CD4-positive, alpha-beta T cell treated with Interleukin-6 for 4 hours (primary cell): Measurements from ENCODE around the gene PDGFD.

Experiments used
- DNase-seq: peaks from one replicate; pipeline ENCODE4 v3.0.0-alpha.2; 2020; ENCODE audit warnings: mixed read lengths

The PDGFD gene

DNA sequence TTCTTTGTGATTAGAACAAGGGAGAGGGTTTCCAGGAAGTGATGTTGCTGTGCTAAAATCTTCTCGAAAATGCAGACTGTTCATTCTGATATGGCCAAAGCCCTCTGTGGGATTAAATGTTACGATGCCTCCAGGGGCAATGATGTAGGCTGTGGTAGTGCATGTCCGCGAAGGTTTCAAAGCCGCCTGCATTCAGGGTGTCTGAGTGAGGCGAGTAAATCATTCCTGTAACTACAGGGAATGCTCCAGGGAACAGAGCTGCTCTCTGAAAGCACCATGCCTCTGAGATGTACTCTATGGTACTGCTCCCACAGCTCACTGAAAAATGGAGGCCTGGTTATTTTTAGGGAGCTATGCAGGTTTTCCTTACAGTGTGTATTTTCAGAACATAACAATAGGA is 21.2 kb downstream of the PDGFD start:
- no peak for DNase-seq

DNA sequence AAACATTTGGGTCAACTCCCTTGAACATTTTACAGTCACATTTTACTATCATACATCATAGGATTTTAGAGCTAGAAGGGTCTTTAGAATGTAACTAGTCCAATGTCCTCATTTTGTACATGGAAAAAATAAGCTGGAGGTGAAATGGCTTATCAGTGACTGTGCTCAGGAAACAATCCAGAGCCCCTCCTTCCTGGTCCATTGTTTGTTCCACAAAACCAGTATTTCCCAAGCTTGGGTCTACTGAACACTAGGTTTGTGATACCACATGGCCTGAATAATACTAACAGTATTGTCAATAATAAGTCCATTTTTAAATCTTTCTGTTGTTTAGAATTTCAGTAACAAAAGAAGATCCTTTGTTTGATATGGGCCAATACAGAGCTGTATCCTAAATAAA is 27.1 kb downstream of the PDGFD start:
- no peak for DNase-seq

DNA sequence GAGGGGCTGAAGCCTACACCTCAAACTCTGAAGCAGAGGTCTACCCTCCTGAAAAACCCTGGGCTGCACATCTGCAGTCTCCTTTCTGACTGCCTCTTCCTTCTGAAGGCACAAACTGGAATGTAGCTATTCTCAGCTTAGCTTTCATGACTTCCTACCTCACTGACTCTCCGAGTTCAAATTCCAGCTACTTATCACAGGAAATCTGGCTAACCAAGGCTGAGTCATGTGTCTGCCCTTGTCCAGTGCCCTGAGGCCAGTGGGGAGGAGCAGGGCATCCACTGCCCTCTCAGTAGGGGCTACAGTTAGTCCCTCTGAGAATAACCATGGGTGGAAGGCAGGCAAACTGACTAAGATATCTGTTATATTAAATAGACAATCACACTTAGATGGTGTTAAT is 29.2 kb downstream of the PDGFD start:
- no peak for DNase-seq

DNA sequence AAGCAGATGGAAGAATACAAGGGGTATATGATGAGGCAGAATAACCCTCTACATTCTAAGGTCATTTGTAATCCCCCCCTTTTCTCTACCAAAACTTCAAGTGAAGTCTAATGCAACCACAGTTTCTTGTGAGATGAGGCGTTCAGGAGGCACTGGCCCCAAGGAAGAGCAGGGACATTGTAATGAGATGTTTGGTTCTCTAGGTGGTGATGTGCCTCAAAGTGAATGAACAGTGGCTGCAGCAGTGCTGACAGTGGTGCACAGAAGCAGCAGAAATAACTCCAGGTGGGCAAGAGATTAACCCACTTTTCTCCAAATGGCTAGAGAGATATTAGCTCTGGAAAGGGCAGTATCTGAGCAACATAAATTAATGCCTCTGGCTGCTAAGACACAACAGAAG is 33.8 kb downstream of the PDGFD start:
- DNase-seq: no peak

DNA sequence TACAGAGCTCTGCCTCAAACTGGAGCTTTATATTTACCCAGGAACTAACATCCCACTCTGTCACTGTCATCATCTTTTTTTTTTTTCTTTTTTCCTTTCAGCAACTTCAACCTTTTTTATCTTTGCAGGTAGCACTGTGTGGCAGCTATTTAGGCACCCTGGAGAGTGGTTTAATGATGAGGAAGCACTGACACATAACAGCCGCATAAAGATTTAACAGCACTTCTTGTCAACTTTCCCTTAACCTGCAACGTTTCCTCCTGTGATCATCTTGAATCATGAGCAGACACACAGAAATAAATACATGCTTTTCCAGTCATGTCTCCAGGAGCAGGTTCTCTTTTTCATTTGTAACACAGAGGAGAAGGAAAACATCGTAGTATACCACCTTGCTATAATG is 34.8 kb downstream of the PDGFD start:
- DNase-seq: no peak

DNA sequence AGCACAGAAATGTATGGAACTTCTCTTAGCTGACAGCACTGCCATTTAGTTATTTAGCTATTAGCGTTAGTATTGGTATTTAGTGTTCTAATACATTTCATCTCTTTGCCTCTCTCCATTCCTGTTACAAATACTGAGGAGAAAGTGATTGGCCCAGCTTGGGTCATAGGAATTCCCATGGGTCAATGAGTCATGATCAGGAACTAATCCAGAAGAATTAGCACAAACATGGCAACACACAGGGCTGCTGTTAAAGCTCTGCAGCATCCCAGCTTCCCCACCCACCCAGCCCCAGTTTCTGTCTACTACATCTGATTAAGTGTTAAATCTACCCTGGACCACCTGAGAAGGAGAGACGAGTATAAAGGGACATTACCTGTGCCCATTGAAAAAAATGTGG is 36.1 kb downstream of the PDGFD start:
- no peak for DNase-seq

DNA sequence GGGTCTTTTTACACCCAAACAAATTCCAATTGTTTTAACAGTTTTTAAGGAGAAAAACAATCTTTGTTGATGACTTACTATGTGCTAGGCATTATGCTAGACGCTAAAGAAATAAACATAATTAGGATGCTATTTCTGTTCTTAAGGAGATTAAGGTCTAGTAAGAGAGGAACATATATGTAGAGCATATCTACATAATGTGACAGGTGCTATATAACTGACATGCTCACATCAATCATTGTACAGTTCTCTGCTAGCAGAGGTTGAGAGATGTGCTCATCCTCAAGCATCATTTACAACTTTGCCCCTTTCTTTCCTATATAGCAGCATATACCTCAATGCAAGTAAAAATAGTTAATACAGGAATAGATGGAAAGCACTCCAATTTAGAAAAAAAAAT is 37.5 kb downstream of the PDGFD start:
- DNase-seq: no peak

DNA sequence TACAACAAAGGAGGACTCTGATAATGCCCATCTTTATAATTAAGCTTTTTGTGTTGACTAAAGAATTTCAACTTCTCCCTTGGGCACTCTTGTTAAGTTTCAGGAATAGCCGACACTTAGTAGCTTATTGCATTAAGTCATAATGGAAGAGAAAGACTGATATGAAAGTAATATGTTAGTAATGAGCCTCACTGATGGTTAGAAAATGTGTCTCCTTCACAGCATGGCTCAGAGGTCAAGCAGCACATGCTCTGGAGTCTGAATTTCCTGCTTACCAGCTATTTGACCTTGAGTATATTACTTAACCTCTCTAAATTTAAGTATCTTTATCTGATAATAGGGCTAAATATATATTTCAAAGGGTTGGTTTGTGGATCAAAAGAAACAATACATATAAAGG is 39.0 kb downstream of the PDGFD start:
- no peak for DNase-seq

DNA sequence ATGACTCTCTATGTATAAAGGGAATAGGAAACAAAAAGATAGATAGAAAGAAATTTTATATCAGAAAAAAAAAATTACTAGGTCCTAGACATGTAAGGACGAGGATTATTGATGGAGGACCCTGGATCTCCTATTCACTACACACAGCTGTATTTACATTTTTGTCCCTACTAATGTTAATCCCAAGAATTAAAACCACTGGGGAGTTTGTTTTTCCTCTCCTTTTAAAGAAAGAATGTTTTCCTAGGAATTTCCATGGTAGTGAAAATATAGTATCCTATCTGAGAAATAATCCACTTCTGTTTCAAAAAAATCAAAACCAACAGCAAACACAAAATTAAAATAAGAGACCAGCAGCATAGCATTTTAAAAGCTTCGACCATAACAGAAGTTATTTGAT is 41.1 kb downstream of the PDGFD start:
- no peak for DNase-seq

DNA sequence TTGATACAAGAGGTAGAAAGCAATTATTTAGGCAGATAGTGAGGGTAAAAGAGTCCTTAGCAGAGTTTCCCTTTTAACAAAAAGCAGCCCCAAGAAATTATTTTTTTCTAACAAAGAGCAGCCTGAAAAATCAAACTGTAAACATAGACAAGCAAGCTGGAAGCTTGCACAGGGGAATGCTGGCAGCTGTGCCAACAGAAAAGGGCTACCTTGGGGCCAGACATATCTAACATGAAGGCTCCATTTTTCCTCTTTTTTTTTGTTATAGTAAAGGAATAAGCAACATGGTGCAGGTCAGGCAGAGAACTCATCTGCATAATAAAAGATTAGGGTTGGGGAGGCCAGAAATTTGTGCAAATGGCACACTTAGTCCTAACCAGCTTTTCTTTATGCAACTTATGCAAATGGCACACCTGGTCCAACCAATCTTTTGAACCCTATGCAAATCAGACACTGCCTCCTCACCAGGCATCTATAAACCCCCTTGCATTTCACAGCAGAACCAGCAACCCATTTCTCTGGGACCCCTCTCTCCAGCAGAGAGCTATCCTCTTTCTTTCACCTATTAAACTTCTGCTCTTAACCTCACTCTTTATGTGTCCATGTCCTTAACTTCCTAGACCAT is 41.8 kb downstream of the PDGFD start:
- DNase-seq: no peak

DNA sequence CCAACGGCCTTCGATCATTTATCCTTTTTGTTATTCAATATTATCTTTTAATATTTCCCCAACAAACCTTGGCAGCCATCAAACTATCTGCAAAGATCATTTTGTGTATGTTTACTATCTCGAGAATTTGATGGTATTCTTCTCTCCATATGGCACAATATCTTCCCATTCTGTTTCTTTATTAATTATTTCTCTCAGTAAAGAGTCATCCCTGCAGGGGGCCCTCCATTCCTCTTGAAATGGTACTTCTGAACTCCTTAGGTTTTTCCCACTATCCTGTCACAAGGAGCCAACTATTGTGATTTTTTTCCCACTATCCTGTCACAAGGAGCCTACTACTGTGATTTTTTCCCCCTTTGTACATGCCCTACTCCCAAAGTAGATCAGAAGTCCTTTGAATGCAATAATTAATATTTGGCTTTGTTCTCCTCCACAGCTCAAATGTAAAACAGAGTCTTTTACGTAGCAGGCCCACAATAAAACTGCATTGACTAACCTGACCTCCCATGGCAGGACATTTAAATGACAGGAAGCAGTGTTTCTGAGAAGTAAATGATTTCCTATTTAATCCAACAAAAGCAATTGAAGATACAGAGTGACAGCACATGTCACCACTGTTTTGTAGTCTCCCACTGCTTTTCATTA is 43.3 kb downstream of the PDGFD start:
- DNase-seq: no peak

DNA sequence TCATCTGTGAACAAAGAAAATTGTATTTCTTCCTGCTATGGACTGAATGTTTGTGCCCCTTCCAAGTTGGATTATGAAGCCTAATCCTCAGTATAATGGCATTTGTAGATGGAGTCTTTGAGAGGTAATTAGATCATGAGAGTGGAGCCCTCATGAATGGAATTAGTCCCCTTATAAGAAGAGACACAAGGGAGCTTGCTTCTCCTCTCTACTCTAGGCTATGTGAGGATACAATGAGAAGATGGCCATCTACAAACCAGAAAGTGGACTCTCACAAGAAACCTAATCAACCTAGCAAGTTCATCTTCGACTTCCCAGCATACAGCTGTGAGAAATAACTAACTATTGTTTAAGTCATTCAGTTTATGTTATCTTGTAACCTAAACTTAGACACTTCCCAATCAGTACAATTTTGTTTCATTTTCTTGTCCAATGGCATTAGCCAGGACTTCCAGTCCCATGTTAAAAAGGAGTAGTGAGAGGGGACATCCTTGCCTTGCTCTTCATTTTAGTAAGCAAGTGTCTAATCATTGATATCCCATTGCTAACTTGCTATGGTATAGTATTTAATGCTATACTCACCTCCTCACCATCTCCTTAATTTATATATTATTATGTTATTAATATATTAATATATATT is 45.7 kb downstream of the PDGFD start:
- DNase-seq: no peak

DNA sequence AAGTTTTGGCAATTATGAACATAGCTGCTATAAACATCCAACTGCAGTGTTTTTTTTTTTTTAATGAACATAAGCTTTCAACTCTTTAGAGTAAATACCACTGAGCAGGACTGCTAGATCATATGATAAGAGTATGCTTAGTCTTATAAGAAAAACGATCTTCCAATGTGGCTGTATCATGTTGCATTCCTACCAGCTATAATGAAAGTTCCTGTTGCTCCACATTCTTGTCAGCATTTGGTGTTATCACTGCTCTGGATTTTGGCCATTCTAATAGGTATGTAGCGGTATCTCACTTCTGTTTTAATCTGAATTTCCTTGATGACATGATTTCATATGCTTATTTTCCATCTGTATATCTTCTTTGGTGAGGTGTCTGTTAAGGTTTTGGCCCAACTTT is 50.4 kb downstream of the PDGFD start:
- no peak for DNase-seq

DNA sequence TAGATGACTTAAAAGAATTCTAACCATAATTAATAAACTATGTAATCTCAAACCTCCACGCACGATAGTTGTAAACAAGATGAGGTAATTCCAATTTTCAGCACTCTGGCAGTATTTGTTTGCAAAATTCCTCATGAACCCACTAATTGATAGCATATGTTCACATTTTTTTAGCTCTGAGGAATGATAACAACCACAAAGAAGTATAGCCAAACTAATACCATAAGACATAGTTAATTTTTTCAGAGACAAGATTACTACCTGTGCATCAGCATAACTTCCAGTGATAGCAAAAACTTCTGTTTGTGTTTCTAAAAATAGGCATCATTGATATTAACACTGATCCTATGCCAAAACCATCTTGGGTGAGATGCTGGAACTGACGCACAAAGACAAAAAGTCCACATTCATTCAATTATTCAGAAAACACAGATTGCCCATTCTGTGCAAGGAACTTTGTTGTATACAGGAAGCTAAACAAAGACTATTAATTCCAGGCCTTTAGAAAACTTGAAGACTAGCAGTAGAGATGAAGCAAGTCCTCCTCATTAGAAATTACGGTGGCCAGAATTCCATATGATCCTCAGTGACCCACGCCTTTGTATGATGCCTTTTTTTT is 57.7 kb downstream of the PDGFD start:
- DNase-seq: no peak

DNA sequence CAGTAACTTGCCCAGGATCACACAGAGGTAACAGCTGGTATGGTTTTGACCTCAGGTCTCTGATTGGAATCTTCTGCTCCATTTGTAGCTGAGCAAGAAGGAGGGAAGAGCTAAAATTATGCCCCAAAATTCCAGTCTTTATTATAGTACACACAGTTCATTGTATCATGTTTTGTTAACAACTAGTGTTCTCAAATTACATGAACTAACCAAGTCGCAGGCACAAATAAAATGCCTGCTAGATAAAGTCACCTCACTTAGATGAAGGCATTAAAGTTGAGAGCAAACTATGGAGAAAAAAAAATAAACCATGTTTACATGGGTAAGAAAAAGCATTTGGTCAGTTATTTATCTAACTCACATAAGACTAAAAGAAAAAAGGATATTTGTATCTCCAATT is 58.8 kb downstream of the PDGFD start:
- DNase-seq: no peak

DNA sequence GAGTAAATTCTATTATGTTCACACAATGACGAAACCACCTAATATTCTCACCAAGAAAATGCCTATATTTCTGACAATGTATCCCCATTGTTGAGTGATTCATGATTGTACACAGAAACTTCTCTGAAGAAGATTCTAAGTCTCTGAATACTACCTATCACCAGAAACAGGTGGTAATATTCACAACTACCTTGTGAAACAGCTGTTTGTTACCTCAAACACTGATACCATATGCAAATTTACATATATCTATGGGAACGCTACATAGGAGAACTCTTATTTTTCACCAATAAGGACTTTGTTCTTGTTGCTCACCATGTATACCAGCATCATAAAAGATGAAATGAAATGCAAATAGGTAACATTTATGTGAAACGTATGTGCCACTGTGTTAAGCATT is 59.3 kb downstream of the PDGFD start:
- DNase-seq: no peak

DNA sequence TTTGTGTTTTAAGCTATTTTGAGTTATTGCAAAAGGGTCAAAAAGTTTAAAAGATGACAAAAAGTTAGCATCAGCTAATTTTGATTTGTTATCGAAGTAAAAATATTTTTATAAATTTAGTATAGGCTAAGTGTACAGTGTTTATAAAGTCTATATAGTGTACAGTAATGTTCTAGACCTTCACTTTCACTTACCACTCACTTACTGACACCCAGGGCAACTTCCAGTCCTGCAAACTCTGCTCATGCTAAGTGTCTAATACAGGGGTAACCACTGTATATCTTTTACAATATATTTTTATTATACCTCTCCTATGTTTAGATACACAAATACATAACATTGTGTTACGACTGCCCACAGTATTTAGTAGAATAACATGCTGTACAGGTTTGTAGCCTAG is 59.7 kb downstream of the PDGFD start:
- DNase-seq: no peak

DNA sequence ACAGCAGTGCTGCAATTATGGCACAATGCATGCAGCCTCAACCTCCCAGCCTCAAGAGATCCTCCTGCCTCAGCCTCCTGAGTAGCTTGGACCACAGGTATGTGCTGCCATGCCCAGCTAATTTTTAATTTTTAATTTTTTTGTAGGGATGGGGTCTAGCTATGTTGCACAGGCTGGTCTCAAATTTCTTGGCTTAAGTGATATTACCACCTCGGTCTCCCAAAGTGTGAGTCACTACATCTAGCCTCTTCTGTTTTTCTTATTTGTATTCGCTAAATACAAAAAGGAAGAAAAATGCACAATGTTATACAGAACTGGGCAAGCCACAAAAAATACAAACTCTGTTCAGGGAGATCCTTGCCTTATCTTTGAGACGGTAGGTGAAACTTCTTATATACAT is 65.4 kb downstream of the PDGFD start:
- no peak for DNase-seq

DNA sequence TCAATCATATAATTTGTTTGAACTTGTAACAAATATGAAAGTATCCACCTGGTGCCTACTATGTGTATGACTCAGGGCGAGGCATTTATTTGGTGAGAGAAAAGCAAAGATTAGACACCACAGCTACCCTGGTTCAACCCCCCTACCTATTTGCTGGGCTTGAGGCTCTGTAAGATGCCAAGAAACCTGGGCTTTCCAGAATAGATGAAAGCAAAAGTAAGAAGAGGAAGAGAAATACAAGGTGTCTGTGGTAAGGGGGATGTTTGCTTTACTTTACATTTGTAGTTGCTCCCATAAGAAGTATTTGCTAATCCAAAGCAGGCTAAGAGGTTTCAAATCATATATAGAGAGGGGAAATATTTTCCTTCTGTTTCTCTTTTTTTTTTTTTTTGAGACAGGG is 65.8 kb downstream of the PDGFD start:
- DNase-seq: no peak

DNA sequence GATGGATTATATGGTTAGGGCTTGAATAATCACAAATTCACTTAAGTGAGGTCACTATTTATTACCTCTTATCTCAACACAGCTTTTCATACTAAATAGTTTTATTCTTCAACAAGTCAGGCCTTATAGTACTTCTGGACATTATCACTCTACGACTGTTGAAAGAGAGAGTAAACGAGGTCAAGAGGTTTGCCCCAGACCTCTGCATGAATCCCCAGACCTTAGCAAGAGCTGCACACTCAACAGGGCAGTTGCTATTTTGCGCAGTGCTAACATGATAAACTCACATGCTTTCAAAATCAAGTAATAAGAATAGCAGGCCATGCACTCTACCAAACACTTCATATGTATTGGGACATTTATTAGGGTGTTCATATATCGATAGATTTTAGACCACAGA is 67.0 kb downstream of the PDGFD start:
- DNase-seq: no peak

DNA sequence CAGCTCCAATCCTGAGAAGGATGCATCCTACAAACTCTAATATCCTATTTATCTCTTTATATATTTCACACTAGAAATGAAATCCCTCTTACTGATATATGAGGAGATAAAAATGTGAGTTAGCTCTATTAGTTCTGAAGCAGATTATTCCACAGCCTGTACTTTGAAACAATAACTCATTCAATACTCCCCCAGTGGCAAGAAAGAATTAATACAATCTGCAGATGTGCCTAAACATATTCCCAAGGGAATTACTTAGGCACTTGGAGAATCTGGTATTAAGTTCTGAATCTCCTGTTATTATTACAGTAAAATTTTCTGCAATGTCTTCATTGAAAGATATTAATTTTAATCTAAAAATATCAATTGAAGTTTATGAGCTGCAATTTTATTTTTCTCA is 68.2 kb downstream of the PDGFD start:
- no peak for DNase-seq

DNA sequence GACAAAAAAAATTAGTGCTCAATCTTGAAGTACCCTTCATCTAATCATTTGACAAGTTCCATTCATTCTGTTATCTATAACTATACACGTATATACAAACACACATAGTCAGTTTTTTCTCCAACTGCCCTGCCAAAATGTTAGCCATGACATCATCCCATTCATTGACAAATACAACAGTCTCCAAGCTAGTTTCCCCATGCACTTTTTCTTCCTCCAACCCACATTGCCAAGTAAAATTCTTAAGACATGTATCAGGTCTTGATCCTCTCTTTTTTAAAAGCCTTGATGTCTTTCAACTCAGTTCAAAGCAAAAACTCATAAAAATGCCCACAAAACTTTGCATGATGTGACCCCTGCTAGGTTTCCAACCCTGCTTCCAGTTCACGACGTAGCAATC is 69.4 kb downstream of the PDGFD start:
- no peak for DNase-seq

DNA sequence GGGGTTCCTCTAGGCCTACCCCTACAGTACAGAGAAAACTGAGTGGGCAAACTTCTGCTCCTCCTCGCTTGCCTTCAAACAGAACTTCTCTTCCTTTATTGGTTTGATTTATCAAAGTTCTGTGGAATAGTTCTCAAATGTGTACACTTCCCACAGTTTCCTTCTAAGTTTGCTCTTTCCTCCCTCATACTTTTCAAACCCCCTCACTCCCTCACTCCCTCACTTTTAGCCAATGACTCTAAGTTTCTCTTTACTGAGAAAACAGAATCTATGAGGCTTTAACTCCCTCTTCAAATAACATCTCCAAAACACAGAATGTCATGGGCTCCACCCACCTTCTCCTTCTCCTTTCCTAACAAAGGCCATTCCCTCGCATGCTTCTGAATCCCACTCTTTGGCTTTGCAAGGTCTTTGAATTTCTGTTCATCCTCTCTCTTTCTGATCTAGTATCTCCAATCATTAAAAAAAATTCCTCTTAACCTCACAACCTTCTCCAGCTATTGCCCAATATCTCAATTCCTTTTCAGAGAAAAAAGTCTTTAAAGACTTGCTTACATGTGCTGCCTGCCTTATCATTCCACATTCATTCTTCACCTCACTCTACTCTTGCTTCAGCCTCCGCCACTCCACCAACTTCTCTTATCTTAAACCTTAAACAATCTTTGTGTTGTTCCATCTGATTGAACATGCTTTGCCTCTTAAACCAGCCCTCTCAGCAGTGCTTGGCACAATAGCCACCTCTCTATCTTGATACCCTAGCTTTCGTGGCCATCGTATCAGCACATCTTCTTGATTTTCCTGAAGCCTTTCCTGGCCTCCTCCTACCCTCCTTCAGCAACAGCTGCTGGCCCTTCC is 70.3 kb downstream of the PDGFD start:
- no peak for DNase-seq
